A204.1 (cell line): ENCODE measurements around the gene AKT1S1.

Source experiments
- FAIRE-seq: peaks from 2 replicates; lab custom pipeline; 2012; peaks lifted over from hg19 to GRCh38; lab: Jason Lieb, UNC

AKT1S1 gene

GRCh38 chr19:49866933-49867782 is 10.0 kb downstream of the AKT1S1 start, which contains the start of gene PNKP:
Gene PNKP, minus strand, starts transcription at chr19:49867576. Its CDS starts 372 bp downstream, at chr19:49867204.
- peak; percentile 68 for FAIRE-seq

- FAIRE-seq, result no peak
Measured at GRCh38 chr19:49864890-49865289, 12.3 kb downstream of the AKT1S1 start.

- FAIRE-seq, result no peak
Measured at GRCh38 chr19:49863935-49864320, 13.2 kb downstream of the AKT1S1 start.

GRCh38 chr19:49863254-49863934 is 13.8 kb downstream of the AKT1S1 start:
- FAIRE-seq, result no peak

- no peak for FAIRE-seq
Measured at GRCh38 chr19:49862391-49863253, 14.5 kb downstream of the AKT1S1 start.

- no peak for FAIRE-seq
Measured at GRCh38 chr19:49861541-49862378, 15.4 kb downstream of the AKT1S1 start.

- no peak for FAIRE-seq
Measured at GRCh38 chr19:49861107-49861506, 16.0 kb downstream of the AKT1S1 start.

GRCh38 chr19:49860336-49861102 is 16.6 kb downstream of the AKT1S1 start:
- no peak for FAIRE-seq

- no peak for FAIRE-seq
Measured at GRCh38 chr19:49859682-49860335, 17.3 kb downstream of the AKT1S1 start.

GRCh38 chr19:49858088-49858985 is 18.8 kb downstream of the AKT1S1 start:
- no peak for FAIRE-seq

- no peak for FAIRE-seq
Measured at GRCh38 chr19:49857838-49858087, 19.4 kb downstream of the AKT1S1 start.

- FAIRE-seq, result no peak
Measured at GRCh38 chr19:49857061-49857837, 19.9 kb downstream of the AKT1S1 start.

GRCh38 chr19:49856574-49857021 is 20.6 kb downstream of the AKT1S1 start:
- no peak for FAIRE-seq

GRCh38 chr19:49855676-49856573 is 21.2 kb downstream of the AKT1S1 start:
- FAIRE-seq, result no peak

- FAIRE-seq, result no peak
Measured at GRCh38 chr19:49855277-49855675, 21.9 kb downstream of the AKT1S1 start.

- FAIRE-seq, result no peak
Measured at GRCh38 chr19:49854378-49855263, 22.5 kb downstream of the AKT1S1 start.
